T1000 (cell line): Measurements from ENCODE around the gene CSTB.
A peak's percentile ranks its signal among the peaks of the same experiment; 100 is the strongest.

ENCODE experiments used
- DNase-seq: peaks from one replicate; lab custom pipeline; 2025; ENCODE audit warnings: mixed read lengths; lab: John Stamatoyannopoulos, UW

The CSTB gene

DNA sequence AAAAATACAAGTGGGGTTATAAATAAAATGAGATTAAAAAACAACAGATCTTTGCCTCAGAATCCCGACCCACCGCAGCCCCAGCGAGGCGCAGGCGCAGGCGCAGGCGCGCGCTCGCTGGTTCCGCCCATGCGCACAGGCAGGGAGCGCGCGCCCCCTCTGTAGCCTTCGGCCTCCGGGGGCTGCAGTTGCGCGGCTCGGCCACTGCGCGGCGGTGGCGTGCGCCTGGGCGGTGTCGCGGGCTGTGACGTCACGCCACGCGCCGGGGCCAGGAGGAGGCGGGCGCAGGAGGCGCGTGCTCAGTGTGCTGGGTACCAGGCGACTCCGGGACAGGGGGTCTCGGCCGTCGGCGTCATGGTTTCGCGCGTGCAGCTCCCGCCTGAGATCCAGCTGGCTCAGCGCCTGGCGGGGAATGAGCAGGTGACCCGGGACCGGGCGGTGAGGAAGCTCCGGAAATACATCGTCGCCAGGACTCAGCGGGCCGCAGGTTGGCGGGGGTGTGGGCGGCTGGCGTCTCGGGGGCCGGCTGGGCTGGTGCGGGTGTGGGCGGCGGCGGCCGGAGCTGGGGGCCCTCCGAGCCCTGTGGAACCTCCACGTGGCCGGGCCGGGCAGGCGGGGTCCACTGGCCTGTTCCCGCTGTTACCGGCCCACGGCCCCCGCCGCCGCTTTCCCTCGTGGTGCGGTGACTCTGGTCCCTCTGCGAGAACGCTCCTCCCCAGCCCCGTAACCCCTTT lies 13.3 kb upstream of the CSTB start, which contains the start of gene RRP1:
RRP1 (plus strand) TSS at position 302 of the 734 bp plus-strand sequence; CDS start at position 355, 53 bp downstream.
- peak; percentile 91 for DNase-seq

DNA sequence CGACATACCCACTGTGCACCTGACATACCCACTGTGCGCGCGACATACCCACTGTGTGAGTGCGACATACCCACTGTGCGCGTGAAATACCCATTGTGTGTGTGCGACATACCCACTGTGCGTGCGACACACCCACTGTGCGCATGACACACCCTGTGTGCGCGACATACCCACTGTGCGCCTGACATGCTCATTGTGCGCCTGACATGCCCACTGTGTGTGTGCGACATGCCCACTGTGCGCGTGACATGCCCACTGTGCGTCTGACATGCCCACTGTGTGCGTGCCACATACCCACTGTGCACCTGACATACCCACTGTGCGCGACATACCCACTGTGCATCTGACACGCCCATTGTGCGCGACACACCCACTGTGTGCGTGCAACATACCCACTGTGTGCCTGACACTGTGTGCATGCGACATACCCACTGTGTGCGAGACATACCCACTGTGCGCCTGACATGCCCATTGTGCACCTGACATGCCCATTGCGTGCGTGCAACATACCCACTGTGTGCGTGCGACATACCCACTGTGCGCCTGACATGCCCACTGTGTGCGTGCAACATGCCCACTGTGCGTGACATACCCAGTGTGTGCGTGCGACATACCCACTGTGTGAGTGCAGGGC lies 10.8 kb upstream of the CSTB start:
- no peak for DNase-seq

DNA sequence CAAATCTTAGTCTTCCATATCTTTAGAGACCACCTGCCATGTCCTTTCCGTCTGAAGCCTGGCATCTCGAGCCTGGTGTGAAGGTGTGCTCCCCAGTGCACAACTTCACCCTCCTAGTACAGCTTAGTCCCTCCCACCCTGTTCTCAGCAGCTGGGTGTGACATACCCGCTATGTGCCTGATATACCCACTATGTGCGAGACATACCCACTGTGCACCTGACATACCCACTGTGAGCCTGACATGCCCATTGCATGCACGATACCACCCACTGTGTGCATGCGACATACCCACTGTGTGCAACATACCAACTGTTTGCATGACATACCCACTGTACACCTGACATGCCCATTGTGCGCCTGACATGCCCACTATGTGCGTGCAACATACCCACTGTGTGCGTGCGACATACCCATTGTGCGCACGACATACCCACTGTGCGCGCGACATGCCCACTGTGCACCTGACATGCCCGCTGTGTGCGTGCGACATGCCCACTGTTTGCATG lies 10.2 kb upstream of the CSTB start:
- DNase-seq: no peak

DNA sequence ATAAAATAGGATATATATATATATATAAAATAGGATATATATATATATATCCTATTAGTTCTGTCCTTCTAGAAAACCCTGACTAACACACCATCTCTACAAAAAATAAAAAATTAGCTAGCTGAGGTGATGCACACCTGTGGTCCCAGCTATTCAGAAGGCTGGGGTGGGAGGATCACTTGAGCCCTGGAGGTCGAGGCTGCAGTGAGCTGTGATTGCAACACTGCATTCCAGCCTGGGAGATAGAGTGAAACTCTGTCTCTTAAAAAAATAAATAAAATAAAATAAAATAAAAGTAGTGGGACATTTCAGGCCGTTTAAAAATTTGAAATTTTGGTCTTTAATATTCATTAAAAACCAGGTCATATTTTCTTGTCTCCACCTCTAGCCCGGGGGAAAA lies 9.0 kb upstream of the CSTB start:
- no peak for DNase-seq

DNA sequence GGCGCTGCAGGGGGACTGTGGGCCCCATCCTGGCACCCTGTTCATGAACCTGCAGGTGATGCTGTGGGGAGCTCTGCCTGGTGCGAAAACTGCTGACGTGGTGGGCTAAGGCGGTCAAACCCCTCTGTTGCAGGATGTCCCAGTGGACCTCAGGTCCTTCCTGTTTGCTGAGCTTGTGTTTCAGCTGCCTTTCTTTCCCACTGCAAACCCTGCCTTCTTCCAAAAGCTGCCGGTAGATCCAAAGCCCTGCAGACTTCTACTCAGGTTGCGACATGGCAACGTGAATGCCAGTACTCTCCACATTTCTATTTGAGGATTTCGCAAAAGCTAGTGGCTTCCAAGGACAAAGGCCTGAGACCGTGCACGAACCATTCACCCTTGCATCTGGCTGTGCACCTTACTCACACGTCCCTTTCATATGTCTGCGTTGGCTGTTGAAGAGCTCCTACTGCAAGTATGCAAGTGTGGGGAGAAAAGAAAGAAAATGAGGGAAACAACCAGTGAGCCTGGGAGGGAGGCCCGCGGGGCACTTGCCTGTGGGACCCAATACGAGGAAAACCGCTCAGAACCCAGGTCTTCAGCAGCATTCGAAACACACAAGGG lies 7.1 kb upstream of the CSTB start:
- no peak for DNase-seq

DNA sequence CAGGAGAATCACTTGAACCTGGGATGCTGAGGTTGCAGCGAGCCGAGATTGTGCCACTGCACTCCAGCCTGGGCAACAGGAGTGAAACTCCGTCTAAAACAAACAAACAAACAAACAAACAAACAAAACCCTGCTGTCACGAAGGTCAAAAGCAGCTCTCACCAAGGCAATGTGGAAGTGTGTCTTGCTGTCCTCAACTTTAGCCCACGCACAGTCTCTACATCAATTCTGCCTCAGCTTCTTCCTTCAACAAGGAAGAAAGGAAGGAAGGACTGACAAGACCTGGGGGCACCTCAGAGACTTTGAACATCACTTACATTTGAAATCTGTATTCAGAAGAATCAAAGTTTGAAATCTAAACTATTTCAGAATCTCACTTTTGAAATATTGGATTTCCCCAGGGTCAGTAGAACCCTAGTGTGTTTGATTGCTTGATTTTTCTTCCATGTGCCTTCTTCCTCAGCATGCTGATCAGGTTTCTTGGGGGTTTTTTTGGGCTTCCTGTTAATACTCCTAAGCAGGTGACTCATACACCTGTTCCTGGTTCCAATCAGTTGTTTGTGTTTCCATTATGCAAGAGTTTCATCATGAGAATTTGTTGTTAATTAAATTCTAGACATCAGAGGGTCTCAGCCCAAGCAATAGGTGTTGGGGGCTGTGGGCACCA lies 6.5 kb upstream of the CSTB start:
- no peak for DNase-seq

DNA sequence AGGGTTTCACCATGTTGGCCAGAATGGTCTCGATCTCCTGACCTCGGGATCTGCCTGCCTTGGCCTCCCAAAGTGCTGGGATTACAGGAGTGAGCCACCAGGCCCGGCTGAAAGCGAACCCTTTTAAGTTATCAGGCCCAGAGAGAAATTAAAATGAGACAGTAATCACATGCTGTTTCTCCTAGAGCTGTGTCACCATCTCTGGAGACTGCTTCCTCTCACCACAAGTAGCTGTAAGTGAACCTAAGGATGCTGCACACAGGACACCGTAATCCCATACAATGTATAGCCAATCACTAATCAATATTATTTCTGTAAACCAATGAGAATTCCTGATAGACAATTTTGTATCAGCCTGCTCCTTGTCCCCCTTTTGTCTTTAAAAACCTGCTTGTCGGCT lies 5.7 kb upstream of the CSTB start:
- DNase-seq: no peak

DNA sequence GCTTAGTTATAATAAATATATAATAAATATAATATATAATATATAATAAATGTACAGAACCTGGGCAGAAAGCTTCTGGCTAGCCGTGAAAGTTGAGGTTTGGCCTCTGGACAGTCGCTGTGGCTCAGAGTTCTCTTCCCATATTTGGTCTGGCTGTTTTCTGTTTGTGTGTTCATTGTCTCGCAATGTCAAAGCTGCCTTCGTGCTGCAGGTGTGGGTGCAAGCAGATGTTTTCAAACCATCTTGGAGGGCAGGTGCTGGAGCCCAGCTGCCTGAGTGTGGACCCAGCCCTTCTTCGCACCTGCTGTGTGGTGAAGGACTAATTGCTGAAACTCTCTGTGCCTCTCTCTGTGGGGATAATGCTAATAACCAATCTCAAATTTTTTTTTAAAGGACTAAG lies 3.6 kb upstream of the CSTB start:
- DNase-seq: no peak

DNA sequence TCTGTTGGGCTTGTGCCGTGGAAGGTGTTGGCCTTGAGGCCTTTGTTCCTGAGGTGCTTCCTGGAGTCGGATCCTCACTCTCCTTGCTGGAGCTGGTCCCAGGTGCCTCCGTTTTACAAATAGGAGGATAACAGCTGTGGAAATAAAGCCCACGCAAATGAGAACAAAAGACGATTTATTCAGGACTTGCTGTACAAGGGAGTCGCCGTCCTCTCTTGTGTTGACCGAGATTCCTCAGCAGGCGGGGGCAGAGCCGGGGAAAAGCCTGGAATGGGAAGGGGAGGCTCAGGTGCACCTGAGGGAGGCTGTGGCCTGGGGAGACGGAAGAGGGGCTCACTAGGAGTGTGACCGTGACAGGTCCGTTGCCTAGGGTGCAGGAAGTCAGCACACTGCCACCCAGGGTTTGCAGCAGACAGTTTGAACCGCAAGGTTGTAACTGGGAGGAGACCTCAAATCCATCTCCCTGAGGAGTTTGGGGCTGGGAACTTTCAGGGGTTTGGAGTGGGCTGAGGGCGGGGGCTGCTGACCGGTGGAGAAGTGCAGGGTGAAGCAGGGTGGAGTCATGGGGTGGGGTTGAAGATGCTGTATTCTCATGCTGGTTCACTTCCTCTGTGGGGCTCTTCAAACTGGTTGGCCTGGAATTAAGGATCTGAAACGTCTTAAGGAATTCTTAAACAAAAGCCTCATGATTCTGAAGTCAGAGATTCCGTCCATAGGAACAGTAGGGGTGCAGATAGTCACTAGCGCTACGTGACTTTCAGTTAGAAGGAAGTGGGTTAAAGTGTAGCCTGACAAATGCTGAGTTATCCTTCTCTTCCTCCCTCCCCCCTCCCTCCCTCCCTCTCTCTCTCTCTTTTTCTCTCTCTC lies 2.6 kb upstream of the CSTB start:
- no peak for DNase-seq

DNA sequence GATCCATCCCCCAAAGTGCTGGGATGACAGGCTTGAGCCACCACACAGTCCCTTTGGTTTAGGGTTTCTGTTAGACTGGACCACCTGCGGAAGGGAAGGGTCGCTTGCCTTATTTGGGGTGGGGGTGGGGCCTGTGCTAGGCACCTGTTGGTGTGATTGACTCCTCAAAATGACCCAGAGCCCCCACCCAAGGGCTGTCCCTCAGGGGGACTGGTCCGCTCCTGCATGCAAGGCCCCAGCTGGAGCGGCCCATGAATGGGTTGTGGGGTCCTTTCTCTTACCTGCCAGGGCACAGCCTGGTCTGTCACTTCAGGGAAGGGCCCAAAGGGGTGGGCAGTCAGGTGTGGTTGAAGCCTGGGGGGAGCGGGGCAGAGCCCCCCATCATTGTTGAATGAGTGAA lies 1.8 kb upstream of the CSTB start:
- no peak for DNase-seq

DNA sequence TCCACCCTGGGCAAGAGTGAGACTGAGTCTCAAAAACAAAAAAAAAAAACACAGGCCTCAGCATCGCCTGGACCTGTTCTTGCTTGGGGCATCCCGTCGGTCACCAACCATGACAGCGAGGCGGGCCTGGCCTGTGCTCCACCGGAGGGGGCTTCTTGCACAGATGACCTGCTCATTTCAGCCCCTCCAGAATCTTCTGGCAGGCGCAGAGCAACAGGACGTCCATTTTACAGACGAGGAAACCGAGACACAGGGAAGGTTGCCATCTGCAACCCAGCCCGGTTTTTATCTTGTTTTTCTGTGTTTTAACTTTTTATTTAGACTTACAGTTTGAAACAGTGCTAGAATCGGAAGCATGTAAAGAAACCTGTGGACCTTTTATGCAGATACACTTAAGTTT lies 918 bp downstream of the CSTB start:
- DNase-seq: no peak

DNA sequence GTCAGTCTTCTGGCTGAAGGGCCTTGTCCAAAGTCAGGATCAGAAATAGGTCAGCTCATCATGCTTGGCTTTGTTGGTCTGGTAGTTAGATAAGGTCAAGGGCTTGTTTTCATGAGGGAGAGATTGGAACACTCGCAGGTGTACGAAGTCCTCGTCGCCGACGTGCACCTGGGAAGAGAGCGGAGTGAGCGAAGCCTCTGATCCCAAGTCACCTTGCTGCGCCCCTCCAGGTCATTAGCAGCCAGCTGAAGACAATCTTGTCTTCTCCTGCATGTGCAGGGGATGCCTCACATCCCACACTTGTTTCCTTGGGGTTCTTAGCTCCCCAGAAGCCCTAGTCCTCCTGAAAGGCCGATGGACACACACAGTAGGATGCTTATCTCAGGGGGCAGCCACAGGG lies 1.9 kb downstream of the CSTB start:
- no peak for DNase-seq

DNA sequence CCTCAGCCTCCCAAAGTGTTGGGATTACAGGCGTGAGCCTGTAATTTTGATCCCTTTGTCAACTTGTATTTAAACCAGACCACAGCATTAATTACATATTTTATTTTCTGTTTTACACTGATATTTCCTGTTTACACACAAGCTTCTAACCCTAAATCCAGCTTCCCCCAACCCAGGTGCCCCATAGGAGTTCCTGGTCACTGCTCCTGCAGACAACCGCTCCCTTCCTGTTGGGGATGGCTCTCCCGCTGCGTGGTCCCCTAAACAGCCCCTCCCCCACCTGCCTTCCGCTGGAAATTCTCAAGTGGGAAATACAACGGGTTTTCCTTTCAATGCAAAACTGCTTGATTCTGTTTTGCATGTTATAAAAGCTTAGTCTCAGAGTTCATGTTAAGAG lies 3.7 kb downstream of the CSTB start:
- DNase-seq: no peak

DNA sequence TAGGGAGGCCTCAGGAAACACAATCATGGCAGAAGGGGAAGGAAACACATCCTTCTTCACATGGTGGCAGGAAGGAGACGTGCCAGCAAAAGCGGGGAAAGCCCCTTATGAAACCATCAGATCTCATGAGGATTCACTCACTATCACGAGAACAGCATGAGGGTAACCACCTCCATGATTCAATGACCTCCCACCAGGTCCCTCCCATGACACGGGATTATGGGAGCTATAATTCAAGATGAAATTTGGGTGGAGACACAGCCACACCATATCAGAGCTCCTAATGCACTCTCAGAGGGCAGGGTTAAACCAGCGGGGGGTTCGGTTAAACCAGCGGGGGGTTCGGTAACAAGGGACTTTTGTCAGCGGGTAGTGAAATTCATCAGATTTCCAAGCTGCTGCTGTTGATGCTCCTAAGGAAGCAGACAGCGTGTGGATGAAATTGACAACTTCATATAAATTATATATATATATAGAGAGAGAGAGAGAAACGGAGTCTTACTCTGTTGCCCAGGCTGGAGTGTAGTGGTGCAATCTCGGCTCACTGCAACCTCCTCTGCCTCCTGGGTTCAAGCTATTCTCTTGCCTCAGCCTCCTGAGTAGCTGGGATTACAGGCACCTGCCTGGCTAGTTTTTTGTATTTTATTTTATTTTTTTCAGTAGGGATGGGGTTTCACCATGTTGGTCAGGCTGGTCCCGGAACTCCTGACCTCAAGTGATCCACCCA lies 4.2 kb downstream of the CSTB start:
- DNase-seq: no peak

DNA sequence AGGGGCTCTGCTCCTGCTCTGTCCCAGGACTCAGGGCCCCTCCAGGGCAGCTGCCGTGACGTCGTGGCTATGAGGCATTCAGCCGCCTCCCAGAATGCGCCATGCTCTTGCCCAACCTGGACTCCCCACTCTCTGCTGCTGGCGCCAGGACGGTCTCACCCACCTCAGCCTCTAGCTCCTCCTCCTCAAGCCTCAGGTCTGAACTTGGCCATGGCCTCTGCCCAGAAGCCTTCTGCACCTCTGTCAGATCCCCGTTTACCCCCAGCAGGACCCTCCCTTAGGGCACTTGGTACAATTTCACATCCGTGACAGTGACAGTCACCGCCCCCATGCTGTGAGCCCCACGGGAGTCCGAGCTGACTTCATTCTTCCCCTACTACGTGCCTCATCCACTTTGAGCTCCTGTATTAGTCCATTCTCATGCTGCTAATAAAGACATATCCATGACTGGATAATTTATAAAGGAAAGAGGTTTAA lies 4.9 kb downstream of the CSTB start:
- no peak for DNase-seq

DNA sequence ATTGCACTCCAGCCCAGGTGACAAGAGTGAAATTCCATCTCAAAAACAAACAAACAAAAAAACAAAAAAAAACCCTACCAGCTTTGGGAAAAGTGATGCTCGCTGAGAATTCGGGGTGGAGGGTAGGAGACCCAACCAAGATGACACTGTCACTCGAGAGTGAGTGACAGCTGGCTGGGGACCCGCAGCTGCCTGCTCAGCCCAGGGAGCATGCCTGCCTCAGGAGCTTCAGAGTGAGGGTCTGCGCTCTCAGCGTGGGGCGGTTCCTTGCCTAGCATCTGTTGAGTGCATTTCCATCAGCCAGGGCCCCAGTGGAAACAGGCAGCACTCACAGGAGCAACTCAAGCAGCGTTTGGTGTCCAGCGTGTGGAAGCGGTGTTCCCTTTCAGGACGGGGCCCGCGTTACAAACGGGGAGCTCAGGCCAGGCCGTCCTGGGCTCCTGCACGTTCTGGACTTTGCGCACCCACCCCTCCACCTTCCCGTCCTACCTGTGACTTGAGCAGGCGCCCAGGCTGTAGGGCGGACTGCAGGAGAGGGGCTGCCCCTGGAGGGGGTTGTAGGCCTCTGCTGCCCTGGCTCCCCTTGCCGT lies 5.9 kb downstream of the CSTB start:
- no peak for DNase-seq

DNA sequence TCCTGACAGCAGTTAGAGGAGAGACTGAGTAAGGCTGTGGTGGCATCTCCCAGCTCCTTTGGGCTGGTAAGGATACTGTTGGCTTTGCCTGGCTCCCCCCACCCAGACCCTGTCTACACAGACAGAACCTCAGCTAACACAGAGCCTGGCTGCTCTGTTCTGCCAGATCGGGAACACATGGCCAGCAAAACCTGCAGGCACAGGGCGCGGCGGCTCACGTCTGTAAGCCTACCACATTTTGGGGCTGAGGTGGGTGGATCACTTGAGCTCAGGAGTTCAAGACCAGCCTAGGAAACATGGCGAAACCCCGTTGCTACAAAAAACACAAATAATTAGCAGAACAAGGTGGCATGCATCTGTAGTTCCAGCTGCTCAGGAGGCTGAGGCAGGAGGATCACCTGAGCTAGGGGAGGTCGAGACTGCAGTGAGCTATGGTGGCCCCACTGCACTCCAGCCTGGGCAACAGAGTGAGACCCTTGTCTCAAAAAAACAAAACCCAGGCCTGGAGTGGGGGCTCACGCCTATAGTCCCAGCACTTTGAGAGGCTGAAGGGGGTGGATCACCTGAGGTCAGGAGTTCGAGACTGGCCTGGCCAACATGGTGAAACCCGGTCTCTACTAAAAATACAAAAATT lies 6.7 kb downstream of the CSTB start:
- no peak for DNase-seq

DNA sequence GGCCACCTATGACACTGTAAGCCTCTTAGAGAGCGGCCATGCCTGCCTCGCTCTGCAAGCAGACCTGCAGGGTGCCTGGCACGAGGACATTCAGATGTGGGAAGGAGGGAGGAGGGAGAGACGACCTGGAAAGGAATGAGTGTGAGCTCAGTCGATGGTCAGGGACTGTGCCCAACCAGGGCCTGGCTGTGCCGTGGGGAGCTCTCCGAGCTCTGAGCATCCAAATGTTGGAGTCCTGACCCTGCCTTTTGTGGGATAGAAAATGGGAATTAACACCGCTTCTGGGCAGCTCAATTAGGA lies 7.3 kb downstream of the CSTB start:
- DNase-seq: no peak

DNA sequence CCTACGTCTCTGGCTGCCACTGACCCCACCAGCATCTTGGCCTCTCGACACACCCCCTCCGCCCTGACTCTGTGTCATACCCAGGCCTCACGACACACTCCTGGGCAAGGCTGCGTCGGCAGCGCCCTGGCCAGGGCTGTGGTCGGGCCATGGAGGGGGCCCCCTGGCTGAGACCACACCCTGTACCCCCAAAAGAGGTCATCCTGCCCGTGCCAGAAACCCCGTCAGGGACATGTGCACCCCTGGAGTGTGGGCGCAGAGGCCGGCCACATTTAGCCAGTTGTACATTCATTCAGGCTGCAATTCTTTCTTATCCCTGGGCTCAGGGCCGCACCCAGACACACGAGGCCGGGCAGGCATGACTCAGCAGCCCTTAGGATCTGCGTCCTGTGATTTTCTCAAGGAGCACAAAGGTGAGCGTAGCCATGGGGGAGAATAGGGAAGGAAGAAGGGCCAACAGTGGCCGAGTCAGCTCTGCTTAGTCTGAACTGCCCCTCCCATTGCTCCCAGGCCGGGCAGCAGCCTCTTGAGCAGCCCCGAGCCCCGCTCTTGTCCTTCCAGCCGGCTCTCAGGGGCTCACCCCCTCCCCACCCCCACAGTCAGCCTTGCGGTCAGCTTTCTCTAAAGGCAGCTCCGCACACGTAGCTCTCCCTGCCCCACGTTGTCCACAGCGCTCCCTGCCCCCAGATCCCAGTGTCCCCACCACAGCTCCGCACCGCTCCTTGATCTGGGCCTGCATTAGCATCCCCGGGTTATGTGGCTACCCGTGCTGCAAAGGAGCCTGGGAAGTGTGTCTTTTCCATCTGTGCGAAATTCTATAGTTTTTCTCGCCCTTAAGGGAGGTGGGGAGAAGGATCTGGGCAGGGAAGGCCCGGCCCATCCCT lies 7.9 kb downstream of the CSTB start:
- peak; percentile 33 for DNase-seq
